ENCODE data around the gene TMBIM6.
"Not testable (repeated sequence)": the region's sequence is repeated elsewhere in the genome, so short reads cannot be mapped to it uniquely, and the experiment has no call there.

The TMBIM6 gene

GRCh38 chr12:49777800-49778748 lies 36.7 kb downstream of the TMBIM6 start:
- DNase-seq = peak; percentile 82

- DNase-seq = no peak
Measured at GRCh38 chr12:49779581-49779980, 38.2 kb downstream of the TMBIM6 start.

GRCh38 chr12:49780914-49781313 lies 39.6 kb downstream of the TMBIM6 start:
- DNase-seq = not testable (repeated sequence)

- no peak for DNase-seq
Measured at GRCh38 chr12:49783917-49784676, 42.7 kb downstream of the TMBIM6 start.

GRCh38 chr12:49784756-49785409 lies 43.5 kb downstream of the TMBIM6 start:
- DNase-seq = no peak

- DNase-seq = no peak
Measured at GRCh38 chr12:49787672-49788071, 46.3 kb downstream of the TMBIM6 start.

GRCh38 chr12:49789992-49790391 lies 48.6 kb downstream of the TMBIM6 start:
- no peak for DNase-seq

- no peak for DNase-seq
Measured at GRCh38 chr12:49790741-49791555, 49.6 kb downstream of the TMBIM6 start.

GRCh38 chr12:49791700-49792099 lies 50.3 kb downstream of the TMBIM6 start:
- no peak for DNase-seq

GRCh38 chr12:49792181-49792970 lies 51.0 kb downstream of the TMBIM6 start:
- no peak for DNase-seq

- DNase-seq = no peak
Measured at GRCh38 chr12:49792976-49793580, 51.7 kb downstream of the TMBIM6 start.

GRCh38 chr12:49793620-49794019 lies 52.3 kb downstream of the TMBIM6 start:
- no peak for DNase-seq

GRCh38 chr12:49794021-49794420 lies 52.7 kb downstream of the TMBIM6 start:
- DNase-seq = no peak

GRCh38 chr12:49794811-49795653 lies 53.7 kb downstream of the TMBIM6 start:
- DNase-seq = no peak

- no peak for DNase-seq
Measured at GRCh38 chr12:49795654-49796105, 54.3 kb downstream of the TMBIM6 start.

- DNase-seq = no peak
Measured at GRCh38 chr12:49796155-49796554, 54.8 kb downstream of the TMBIM6 start.

- DNase-seq = no peak
Measured at GRCh38 chr12:49796606-49797448, 55.5 kb downstream of the TMBIM6 start.

GRCh38 chr12:49797449-49797776 lies 56.1 kb downstream of the TMBIM6 start:
- no peak for DNase-seq

GRCh38 chr12:49798248-49798647 lies 56.9 kb downstream of the TMBIM6 start:
- no peak for DNase-seq

All from stimulated activated CD4-positive, alpha-beta T cell treated with anti-CD3 and anti-CD28 coated beads, Interleukin-4, amount 100 ng/mL, for 1 hour (primary cell).